ENCODE data around the gene CAMSAP2. TPM values are rescaled to one million over a fixed set of nuclear protein-coding genes. Genes with fewer than 3 reads are reported as not detected.

CAMSAP2 gene
- total RNA-seq, 2 donors from 2014 or later = 22.1 to 22.2 TPM

- Mint-ChIP-seq H3K27me3 (ENCODE audit: insufficient read depth) (no peaks in the 10 kb centered on the region), H3K36me3 (ENCODE audit: low read depth) (peaks cover 10% of the 10 kb centered on the region), H3K4me1 (peaks cover 12% of the 10 kb centered on the region), H3K27ac (no peak overlapping the region), H3K9me3 (peaks cover 3% of the 10 kb centered on the region), H3K4me3 (no peak overlapping the region)
- 91 to 92% methylated on average over 1 of the region's 1 CpG for WGBS, 2 experiments (ENCODE audit: insufficient coverage in 1 of 2, insufficient read length in 1 of 2)
- Histone ChIP-seq H3K9me3 (ENCODE audit: control insufficient read depth, low read length) (peaks cover 12% of the 10 kb centered on the region), H3K27ac (ENCODE audit: low read depth, low read length) (no peak overlapping the region), H3K36me3 (ENCODE audit: control insufficient read depth, insufficient read depth, low read length) (peaks cover 8% of the 10 kb centered on the region), H3K4me1 (ENCODE audit: control insufficient read depth, insufficient read depth, low read length) (peaks cover 4% of the 10 kb centered on the region), H3K9ac (ENCODE audit: extremely low read depth, low read length, poor library complexity, severe bottlenecking) (no peak overlapping the region), H3K27me3 (ENCODE audit: control insufficient read depth, insufficient read depth, low read length, poor library complexity, severe bottlenecking) (no peaks in the 10 kb centered on the region), H3K4me3 (ENCODE audit: low read length) (no peak overlapping the region)
- DNase-seq = no peak
- TF ChIP-seq CTCF (conservative IDR thresholded peaks at IDR 0.05) = no peak
Measured at GRCh38 chr1:200794506-200795065, 55.9 kb downstream of the CAMSAP2 start.

GRCh38 chr1:200795156-200795555 is 56.5 kb downstream of the CAMSAP2 start:
- DNase-seq = no peak
- H3K4me1 Mint-ChIP-seq = peaks cover 9% of the 10 kb centered on the region
- H3K4me3 ChIP-seq (ENCODE audit: low read length) = no peak overlapping the region
- H3K27ac ChIP-seq (ENCODE audit: low read depth, low read length) = no peak overlapping the region
- no peak for TF ChIP-seq CTCF (conservative IDR thresholded peaks at IDR 0.05)
- no peaks in the 10 kb centered on the region for H3K27me3 ChIP-seq (ENCODE audit: control insufficient read depth, insufficient read depth, low read length, poor library complexity, severe bottlenecking)
- peaks cover 4% of the 10 kb centered on the region for H3K4me1 ChIP-seq (ENCODE audit: control insufficient read depth, insufficient read depth, low read length)
- H3K36me3 Mint-ChIP-seq (ENCODE audit: low read depth) = peaks cover 10% of the 10 kb centered on the region
- 100% methylated on average over 1 of the region's 1 CpG for WGBS, 2 experiments (ENCODE audit: insufficient coverage in 1 of 2, insufficient read length in 1 of 2)
- H3K9me3 Mint-ChIP-seq = peaks cover 3% of the 10 kb centered on the region
- no peak overlapping the region for H3K27ac Mint-ChIP-seq
- H3K9ac ChIP-seq (ENCODE audit: extremely low read depth, low read length, poor library complexity, severe bottlenecking) = no peak overlapping the region
- H3K27me3 Mint-ChIP-seq (ENCODE audit: insufficient read depth) = no peaks in the 10 kb centered on the region
- H3K4me3 Mint-ChIP-seq = no peak overlapping the region
- H3K36me3 ChIP-seq (ENCODE audit: control insufficient read depth, insufficient read depth, low read length) = peaks cover 8% of the 10 kb centered on the region
- peaks cover 12% of the 10 kb centered on the region for H3K9me3 ChIP-seq (ENCODE audit: control insufficient read depth, low read length)

GRCh38 chr1:200802042-200802441 is 63.3 kb downstream of the CAMSAP2 start:
- no peaks in the 10 kb centered on the region for H3K36me3 Mint-ChIP-seq (ENCODE audit: low read depth)
- no peak for TF ChIP-seq CTCF (conservative IDR thresholded peaks at IDR 0.05)
- 67 to 94% methylated on average over 1 to 2 of the region's 2 CpGs for WGBS, 2 experiments (ENCODE audit: insufficient coverage in 1 of 2, insufficient read length in 1 of 2)
- Histone ChIP-seq H3K4me1 (ENCODE audit: control insufficient read depth, insufficient read depth, low read length) (no peaks in the 10 kb centered on the region), H3K9me3 (ENCODE audit: control insufficient read depth, low read length) (no peaks in the 10 kb centered on the region), H3K4me3 (ENCODE audit: low read length) (no peak overlapping the region), H3K36me3 (ENCODE audit: control insufficient read depth, insufficient read depth, low read length) (no peaks in the 10 kb centered on the region), H3K27me3 (ENCODE audit: control insufficient read depth, insufficient read depth, low read length, poor library complexity, severe bottlenecking) (no peaks in the 10 kb centered on the region), H3K27ac (ENCODE audit: low read depth, low read length) (no peak overlapping the region), H3K9ac (ENCODE audit: extremely low read depth, low read length, poor library complexity, severe bottlenecking) (no peak overlapping the region)
- H3K4me1 Mint-ChIP-seq = peaks cover 19% of the 10 kb centered on the region
- H3K4me3 Mint-ChIP-seq = no peak overlapping the region
- H3K27me3 Mint-ChIP-seq (ENCODE audit: insufficient read depth) = no peaks in the 10 kb centered on the region
- no peak for DNase-seq
- H3K9me3 Mint-ChIP-seq = no peaks in the 10 kb centered on the region
- no peak overlapping the region for H3K27ac Mint-ChIP-seq
